Left lung (tissue), 10 donors: ENCODE data around the gene LHFPL2. TPM values are rescaled to one million over a fixed set of nuclear protein-coding genes. Genes with fewer than 3 reads are reported as not detected.
"Not testable (repeated sequence)": the region's sequence is repeated elsewhere in the genome, so short reads cannot be mapped to it uniquely, and the experiment has no call there.

Experiments
- ATAC-seq: fragments of 200-7000 bp; cut with Tn5 transposase; one replicate; pipeline ENCODE4 v1.9.1; 2020; ENCODE audit warnings: moderate library complexity
- DNase-seq, 4 donors: peaks; one replicate each; pipeline ENCODE4 v3.0.0-alpha.2; 2013 to 2020
- H3K27ac ChIP-seq, 2 donors: fragments of 200-600 bp; sonication (generic) in 1 of 2; one replicate each; pipeline versions ENCODE4 v1.5.0 to v1.8.0; 2020 to 2021
- H3K27me3 ChIP-seq, 2 donors: fragments of 200-600 bp; sonication (generic) in 1 of 2; one replicate each; pipeline versions ENCODE4 v1.5.0 to v1.8.0; 2020 to 2021
- H3K36me3 ChIP-seq, 2 donors: fragments of 200-600 bp; sonication (generic) in 1 of 2; one replicate each; pipeline versions ENCODE4 v1.5.0 to v1.8.0; 2020 to 2021
- H3K4me1 ChIP-seq, 2 donors: fragments of 200-600 bp; one replicate each; pipeline ENCODE4 v1.8.0; 2021
- H3K4me3 ChIP-seq, 2 donors: fragments of 200-600 bp; sonication (generic) in 1 of 2; one replicate each; pipeline versions ENCODE4 v1.5.0 to v1.8.0; 2020 to 2021; ENCODE audit warnings: mild to moderate bottlenecking in 1 of 2
- H3K9me3 ChIP-seq, 2 donors: fragments of 200-600 bp; sonication (generic) in 1 of 2; one replicate each; pipeline versions ENCODE4 v1.5.0 to v1.8.0; 2020 to 2021
- CTCF ChIP-seq, 2 donors: fragments of 200-600 bp; sonication (generic) in 1 of 2; IDR thresholded peaks; one replicate each; pipeline versions ENCODE4 v1.5.0 to v1.8.0; 2021; ENCODE audit warnings: antibody characterized with exemption in 2 of 2
- intact Hi-C, 2 donors: fragments of 100-400 bp; cut with DNase I; formaldehyde crosslinking; loops; one replicate each; pipeline versions ENCODE4 v1.11.2 to v1.14.2; 2022
- polyA plus RNA-seq, 6 donors: library from polyadenylated mRNA; unstranded; fragments of 120-200 nt; gene quantifications; one replicate each; pipeline ENCODE4 v1.2.1, GENCODE V29; 2013; ENCODE audit not compliant: insufficient read length in 6 of 6
- total RNA-seq, 2 donors: library from RNA; stranded (reverse); fragmentation: NEBNext Ultra II Directional; extraction: Animal tissue kit (Norgen Biotek cat#: 25700); gene quantifications; one replicate each; pipeline ENCODE4 v1.2.1, GENCODE V29; 2021
- donor health status: DM: no; HTN: yes; CAD: no.
- donor health status: DM: no; HTN: no; CAD: no.

LHFPL2 gene
- total and polyA plus RNA-seq, 8 donors, result 39.6 to 89.9 (median 48.9) TPM

DNA sequence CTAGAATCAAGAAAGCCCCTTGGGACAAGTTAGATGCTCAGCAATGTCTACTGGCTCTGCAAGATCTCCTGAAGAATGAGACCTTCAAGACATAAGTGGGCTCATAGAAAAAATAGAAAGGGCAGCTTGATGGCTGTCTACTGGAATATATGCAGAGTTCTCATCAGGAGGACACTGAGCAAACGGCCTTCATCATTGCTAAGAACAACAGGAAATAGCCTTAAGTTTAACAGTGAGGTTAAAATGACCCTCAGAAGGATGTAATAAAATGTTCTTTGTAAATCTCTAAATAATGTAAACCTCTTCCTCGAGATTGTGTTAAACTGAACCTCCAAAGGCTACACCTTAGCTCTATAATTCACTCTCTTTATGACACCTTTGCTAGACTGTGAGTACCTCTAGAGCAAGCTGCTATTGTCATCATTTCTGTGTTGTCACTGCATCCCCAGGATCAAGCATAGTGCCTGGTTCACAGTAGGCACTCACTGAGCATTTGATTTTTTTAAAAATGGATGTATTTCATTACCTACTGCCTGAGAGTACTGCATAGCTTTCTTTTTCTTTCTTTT lies 22.2 kb upstream of the LHFPL2 start:
- DNase-seq, result no peak
- no peaks in the 10 kb centered on the region for H3K36me3 ChIP-seq
- no peak overlapping the region for H3K4me3 ChIP-seq
- intact Hi-C loops, result no loop called here
- no peaks in the 10 kb centered on the region for H3K9me3 ChIP-seq
- no peak for TF ChIP-seq CTCF (IDR thresholded peaks at IDR 0.05)
- no peaks in the 10 kb centered on the region for H3K27me3 ChIP-seq
- no peak overlapping the region for H3K27ac ChIP-seq
- no peak for ATAC-seq
- H3K4me1 ChIP-seq, result no peaks in the 10 kb centered on the region

DNA sequence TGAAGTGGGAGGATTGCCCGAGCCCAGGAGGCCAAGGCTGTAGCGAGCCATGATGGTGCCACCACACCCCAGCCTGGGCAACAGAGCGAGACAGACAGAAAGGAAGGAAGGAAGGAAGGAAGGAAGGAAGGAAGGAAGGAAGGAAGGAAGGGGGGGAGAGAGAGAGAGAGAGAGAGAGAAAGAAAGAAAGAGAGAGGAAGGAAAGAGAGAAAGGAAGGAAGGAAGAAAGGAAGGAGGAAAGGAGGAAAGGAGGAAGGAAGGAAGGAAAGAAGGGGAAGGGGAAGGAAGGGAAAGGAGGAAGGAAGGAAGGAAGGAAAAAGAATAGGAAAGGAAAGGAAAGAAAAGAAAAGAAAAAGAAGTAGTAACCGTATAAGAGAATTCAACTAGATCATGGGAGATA lies 20.8 kb upstream of the LHFPL2 start:
- Histone ChIP-seq H3K27ac (no peak overlapping the region), H3K36me3 (no peaks in the 10 kb centered on the region), H3K27me3 (no peaks in the 10 kb centered on the region), H3K4me1 (no peaks in the 10 kb centered on the region), H3K9me3 (no peaks in the 10 kb centered on the region), H3K4me3 (no peak overlapping the region)
- ATAC-seq (no peak), DNase-seq (no peak)
- intact Hi-C loops, result no loop called here
- TF ChIP-seq CTCF (IDR thresholded peaks at IDR 0.05), result no peak

GRCh38 chr5:78667461-78668103 lies 19.0 kb upstream of the LHFPL2 start:
- H3K27ac ChIP-seq, result no peak overlapping the region
- TF ChIP-seq CTCF (IDR thresholded peaks at IDR 0.05), result no peak
- no peaks in the 10 kb centered on the region for H3K9me3 ChIP-seq
- H3K27me3 ChIP-seq, result no peaks in the 10 kb centered on the region
- ATAC-seq (no peak), DNase-seq (no peak)
- H3K4me3 ChIP-seq, result no peak overlapping the region
- H3K36me3 ChIP-seq, result no peaks in the 10 kb centered on the region
- no peaks in the 10 kb centered on the region for H3K4me1 ChIP-seq
- intact Hi-C loops, result no loop called here

DNA sequence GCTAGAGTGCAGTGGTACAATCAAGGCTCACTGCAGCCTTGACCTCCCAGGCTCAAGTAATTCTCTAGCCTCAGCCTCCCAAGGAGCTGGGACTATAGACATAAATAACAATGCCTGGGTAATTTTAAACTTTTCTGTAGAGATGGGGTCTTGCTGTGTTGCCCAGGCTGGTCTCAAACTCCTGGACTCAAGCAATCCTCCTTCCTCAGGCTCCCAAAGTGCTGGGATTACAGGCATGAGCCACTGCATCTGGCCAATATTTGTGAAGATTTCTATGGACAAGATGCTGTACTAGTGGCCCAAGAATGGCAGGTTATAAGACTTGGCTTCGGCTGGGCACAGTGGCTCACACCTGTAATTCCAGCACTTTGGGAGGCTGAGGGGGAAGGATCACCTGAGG lies 18.4 kb upstream of the LHFPL2 start:
- H3K9me3 ChIP-seq, intact Hi-C loops, H3K4me3 ChIP-seq, H3K27ac ChIP-seq, ATAC-seq, H3K4me1 ChIP-seq, H3K36me3 ChIP-seq, H3K27me3 ChIP-seq, DNase-seq: not testable (repeated sequence)

GRCh38 chr5:78666041-78666444 lies 17.5 kb upstream of the LHFPL2 start:
- Histone ChIP-seq H3K4me3 (no peak overlapping the region), H3K27me3 (no peaks in the 10 kb centered on the region), H3K27ac (no peak overlapping the region), H3K36me3 (no peaks in the 10 kb centered on the region), H3K4me1 (no peaks in the 10 kb centered on the region), H3K9me3 (no peaks in the 10 kb centered on the region)
- TF ChIP-seq CTCF (IDR thresholded peaks at IDR 0.05), result no peak
- DNase-seq, result no peak
- ATAC-seq, result no peak
- intact Hi-C loops, result no loop called here

DNA sequence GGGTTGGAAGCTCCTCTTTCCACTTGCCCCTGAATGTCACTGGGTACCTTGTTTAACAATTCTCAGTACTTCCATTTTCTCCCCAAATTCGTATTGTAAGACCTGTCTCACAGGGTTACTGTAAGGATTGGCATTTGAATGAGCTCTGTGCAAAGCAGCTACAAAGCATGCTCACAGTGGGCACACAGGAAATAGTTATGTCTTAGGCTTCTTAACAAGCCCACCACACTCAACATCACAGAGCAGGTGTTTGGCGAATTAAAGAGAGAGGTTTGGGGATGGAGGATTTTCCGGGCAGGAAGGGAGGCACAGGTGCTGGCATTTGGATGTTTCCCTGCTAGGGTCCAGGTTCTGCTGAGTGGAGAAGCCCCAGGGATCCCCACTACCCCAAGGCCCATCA lies 17.0 kb upstream of the LHFPL2 start:
- Histone ChIP-seq H3K27me3 (no peaks in the 10 kb centered on the region), H3K9me3 (no peaks in the 10 kb centered on the region), H3K4me3 (no peak overlapping the region), H3K27ac (no peak overlapping the region), H3K36me3 (no peaks in the 10 kb centered on the region), H3K4me1 (no peaks in the 10 kb centered on the region)
- DNase-seq, result no peak
- intact Hi-C loops, result no loop called here
- ATAC-seq, result no peak
- TF ChIP-seq CTCF (IDR thresholded peaks at IDR 0.05), result no peak
